HepG2 (cell line): ENCODE data around the gene MAGEA9B.

Experiments used
- HNRNPL ChIP-seq: fragments of 200-400 bp; formaldehyde crosslinking; IDR thresholded peaks from 2 replicates; pipeline ENCODE4 v1.6.1; 2017; ENCODE audit warnings: mild to moderate bottlenecking, low read depth, low read length
- TCF7 ChIP-seq: sonication (generic); IDR thresholded peaks from 2 replicates; pipeline ENCODE4 v1.6.1; 2016; ENCODE audit warnings: antibody characterized with exemption, low read depth

GRCh38 chrX:149630681-149631233 lies 43.5 kb upstream of the MAGEA9B start:
- no peak for TF ChIP-seq TCF7
- TF ChIP-seq HNRNPL, result no peak
